NCI-H510A (cell line): ENCODE measurements around the gene ZBTB46.
"Not testable (repeated sequence)": the region's sequence is repeated elsewhere in the genome, so short reads cannot be mapped to it uniquely, and the experiment has no call there.

Experiments used
- DNase-seq: peaks from one replicate; lab custom pipeline; 2025; lab: John Stamatoyannopoulos, UW

Gene ZBTB46

GRCh38 chr20:63858393-63859165 lies 27.5 kb upstream of the ZBTB46 start:
- DNase-seq, result no peak

GRCh38 chr20:63857764-63858392 lies 26.8 kb upstream of the ZBTB46 start:
- DNase-seq, result no peak

GRCh38 chr20:63856098-63856511 lies 25.0 kb upstream of the ZBTB46 start:
- no peak for DNase-seq

GRCh38 chr20:63855363-63856097 lies 24.5 kb upstream of the ZBTB46 start:
- no peak for DNase-seq

- no peak for DNase-seq
These were observed 23.8 kb upstream of the ZBTB46 start for GRCh38 chr20:63854766-63855362.

GRCh38 chr20:63854069-63854765 lies 23.2 kb upstream of the ZBTB46 start:
- no peak for DNase-seq

GRCh38 chr20:63853733-63854068 lies 22.6 kb upstream of the ZBTB46 start:
- not testable (repeated sequence) for DNase-seq

GRCh38 chr20:63851548-63851943 lies 20.5 kb upstream of the ZBTB46 start:
- DNase-seq, result not testable (repeated sequence)

- DNase-seq, result no peak
These were observed 19.9 kb upstream of the ZBTB46 start for GRCh38 chr20:63850689-63851547.

GRCh38 chr20:63848003-63848911 lies 17.2 kb upstream of the ZBTB46 start:
- DNase-seq, result no peak

- no peak for DNase-seq
These were observed 16.4 kb upstream of the ZBTB46 start for GRCh38 chr20:63847237-63848002.

- no peak for DNase-seq
These were observed 15.8 kb upstream of the ZBTB46 start for GRCh38 chr20:63846888-63847236.

GRCh38 chr20:63846128-63846771 lies 15.2 kb upstream of the ZBTB46 start:
- no peak for DNase-seq

- DNase-seq, result no peak
These were observed 13.5 kb upstream of the ZBTB46 start for GRCh38 chr20:63844511-63844991.

- no peak for DNase-seq
These were observed 12.7 kb upstream of the ZBTB46 start for GRCh38 chr20:63843778-63844177.

GRCh38 chr20:63843222-63843621 lies 12.2 kb upstream of the ZBTB46 start:
- no peak for DNase-seq

- DNase-seq, result no peak
These were observed 11.2 kb upstream of the ZBTB46 start for GRCh38 chr20:63842258-63842657.

GRCh38 chr20:63840405-63840828 lies 9.4 kb upstream of the ZBTB46 start:
- DNase-seq, result no peak

GRCh38 chr20:63839620-63840019 lies 8.6 kb upstream of the ZBTB46 start:
- no peak for DNase-seq
